Pancreas (tissue), 10 donors: Measurements from ENCODE around the gene ATG9A. TPM values are rescaled to one million over a fixed set of nuclear protein-coding genes. Genes with fewer than 3 reads are reported as not detected.

Source experiments
- ATAC-seq, 4 donors: fragments of 200-7000 bp; cut with Tn5 transposase; one replicate each; pipeline versions ENCODE4 v1.8.0 to v1.9.1; 2020; ENCODE audit warnings: mild to moderate bottlenecking in 4 of 4, moderate library complexity in 4 of 4
- DNase-seq, 6 donors: peaks; one replicate each; pipeline ENCODE4 v3.0.0-alpha.2; 2020
- FAIRE-seq: peaks from 2 replicates; lab custom pipeline; 2012; peaks lifted over from hg19 to GRCh38; lab: Jason Lieb, UNC
- H3K27ac ChIP-seq, 4 donors: fragments of 200-600 bp; sonication (generic); 1 replicate in 3 of 4; 2 replicates in 1 of 4; pipeline versions ENCODE4 v1.5.0 to v1.8.0; 2020
- H3K27me3 ChIP-seq, 4 donors: fragments of 200-600 bp; one replicate each; pipeline ENCODE4 v1.8.0; 2021
- H3K36me3 ChIP-seq, 3 donors: fragments of 200-600 bp; sonication (generic) in 1 of 3; one replicate each; pipeline versions ENCODE4 v1.5.0 to v1.8.0; 2020 to 2021
- H3K4me1 ChIP-seq, 3 donors: fragments of 200-600 bp; one replicate each; pipeline ENCODE4 v1.8.0; 2021
- H3K4me3 ChIP-seq, 4 donors: fragments of 200-600 bp; sonication (generic) in 2 of 4; one replicate each; pipeline versions ENCODE4 v1.5.0 to v1.8.0; 2020 to 2021
- H3K9me3 ChIP-seq, 4 donors: fragments of 200-600 bp; one replicate each; pipeline ENCODE4 v1.8.0; 2021
- WGBS, 2 donors: extraction: QIAGEN DNeasy Blood & Tissue Kit; methylation state at CpG; one replicate each; pipeline ENCODE4 v1.1.7; 2013; 5-methylcytosine and 5-hydroxymethylcytosine counted together
- intact Hi-C, 3 donors: fragments of 100-400 bp; cut with DNase I; formaldehyde crosslinking; loops; one replicate each; pipeline versions ENCODE4 v1.11.1 to v1.14.2; 2022
- polyA plus RNA-seq, 2 donors: library from polyadenylated mRNA; stranded (reverse); fragments of 200-250 nt; gene quantifications; one replicate each; pipeline ENCODE4 v1.2.3, GENCODE V29; 2013
- total RNA-seq, 6 donors: library from RNA; stranded (reverse); fragmentation: NEBNext Ultra II Directional in 4 of 6; extraction: Animal tissue kit (Norgen Biotek cat#: 25700) in 4 of 6; gene quantifications; one replicate each; pipeline versions ENCODE4 v1.2.1 to v1.2.4, GENCODE V29; 2021 to 2023
- TF ChIP-seq, protein P1 (sequence below), 4 donors: fragments of 200-600 bp; sonication (generic) in 3 of 4; IDR thresholded peaks; one replicate each; pipeline versions ENCODE4 v1.5.0 to v1.8.0; 2021; ENCODE audit warnings: antibody characterized with exemption in 4 of 4
- donor health status: healthy with polysubstance abuse.
- donor health status: DM: no; HTN: no; CAD: no; lungs with moderate emphysema.
- donor health status: DM: no; HTN: no; CAD: no.
- donor health status: control.
- donor health status: control.
- donor health status: Bipolar disorder and iron deficiency.
- donor health status: DM: yes; HTN: yes; CAD: no.
- donor health status: DM: no; HTN: no; CAD: no.
- donor health status: DM: no; HTN: no; CAD: no.
- donor health status: DM: yes; HTN: yes; CAD: no.

Gene ATG9A, protein sequence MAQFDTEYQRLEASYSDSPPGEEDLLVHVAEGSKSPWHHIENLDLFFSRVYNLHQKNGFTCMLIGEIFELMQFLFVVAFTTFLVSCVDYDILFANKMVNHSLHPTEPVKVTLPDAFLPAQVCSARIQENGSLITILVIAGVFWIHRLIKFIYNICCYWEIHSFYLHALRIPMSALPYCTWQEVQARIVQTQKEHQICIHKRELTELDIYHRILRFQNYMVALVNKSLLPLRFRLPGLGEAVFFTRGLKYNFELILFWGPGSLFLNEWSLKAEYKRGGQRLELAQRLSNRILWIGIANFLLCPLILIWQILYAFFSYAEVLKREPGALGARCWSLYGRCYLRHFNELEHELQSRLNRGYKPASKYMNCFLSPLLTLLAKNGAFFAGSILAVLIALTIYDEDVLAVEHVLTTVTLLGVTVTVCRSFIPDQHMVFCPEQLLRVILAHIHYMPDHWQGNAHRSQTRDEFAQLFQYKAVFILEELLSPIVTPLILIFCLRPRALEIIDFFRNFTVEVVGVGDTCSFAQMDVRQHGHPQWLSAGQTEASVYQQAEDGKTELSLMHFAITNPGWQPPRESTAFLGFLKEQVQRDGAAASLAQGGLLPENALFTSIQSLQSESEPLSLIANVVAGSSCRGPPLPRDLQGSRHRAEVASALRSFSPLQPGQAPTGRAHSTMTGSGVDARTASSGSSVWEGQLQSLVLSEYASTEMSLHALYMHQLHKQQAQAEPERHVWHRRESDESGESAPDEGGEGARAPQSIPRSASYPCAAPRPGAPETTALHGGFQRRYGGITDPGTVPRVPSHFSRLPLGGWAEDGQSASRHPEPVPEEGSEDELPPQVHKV
- total RNA-seq (10 to 100 TPM; 17.7 to 25.5 (median 20.5) TPM), polyA plus RNA-seq (10 to 100 TPM; 12.1 to 19.2 TPM)

DNA sequence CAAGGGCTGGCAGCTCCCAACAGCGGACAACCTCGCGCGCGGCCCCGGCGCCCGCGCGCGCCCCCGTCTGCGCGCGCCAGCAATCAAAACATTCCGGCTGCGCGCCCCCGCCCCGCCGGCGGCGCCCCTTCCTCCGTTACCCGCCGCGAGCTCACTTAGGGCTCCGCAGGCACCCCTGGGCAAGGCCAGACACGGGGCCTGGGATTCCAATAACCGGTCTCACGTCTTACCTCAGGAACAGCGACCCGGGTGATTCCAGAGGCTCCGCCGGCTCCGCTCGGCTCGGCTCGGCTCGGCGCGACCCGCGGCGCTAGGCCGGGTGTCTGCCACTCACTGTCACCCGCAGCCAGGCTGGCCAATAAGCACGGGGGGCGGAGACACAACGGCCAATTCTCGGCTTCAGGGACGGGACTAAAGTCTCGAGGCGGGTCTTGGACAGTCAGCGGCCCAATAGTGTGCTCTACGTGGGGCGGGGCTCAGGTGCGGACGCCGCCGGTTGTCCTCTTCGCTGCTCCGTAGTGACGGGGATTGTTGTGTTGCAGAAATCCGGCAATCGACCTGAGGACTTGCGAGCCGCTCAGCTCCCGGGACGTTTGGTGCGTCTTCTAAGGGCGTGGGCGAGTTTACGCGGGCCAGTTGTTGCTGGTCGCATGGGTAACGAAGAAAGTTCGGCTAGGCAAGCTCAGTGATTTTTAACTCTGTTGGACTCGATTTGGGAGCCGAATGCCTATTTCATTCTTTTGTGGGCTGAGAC is at the start of gene ATG9A, which contains the start of gene ANKZF1:
ATG9A (minus strand) TSS at position 332 of the 754 bp plus-strand sequence. CDS start 1,612 bp downstream, outside the sequence.
ANKZF1 (plus strand) TSS at position 502 of the 754 bp plus-strand sequence. CDS start 452 bp downstream, outside the sequence.
- H3K36me3 ChIP-seq: peaks cover 3 to 40% (median 28%) of the 10 kb centered on the region in 3 donors
- TF ChIP-seq, protein P1, sequence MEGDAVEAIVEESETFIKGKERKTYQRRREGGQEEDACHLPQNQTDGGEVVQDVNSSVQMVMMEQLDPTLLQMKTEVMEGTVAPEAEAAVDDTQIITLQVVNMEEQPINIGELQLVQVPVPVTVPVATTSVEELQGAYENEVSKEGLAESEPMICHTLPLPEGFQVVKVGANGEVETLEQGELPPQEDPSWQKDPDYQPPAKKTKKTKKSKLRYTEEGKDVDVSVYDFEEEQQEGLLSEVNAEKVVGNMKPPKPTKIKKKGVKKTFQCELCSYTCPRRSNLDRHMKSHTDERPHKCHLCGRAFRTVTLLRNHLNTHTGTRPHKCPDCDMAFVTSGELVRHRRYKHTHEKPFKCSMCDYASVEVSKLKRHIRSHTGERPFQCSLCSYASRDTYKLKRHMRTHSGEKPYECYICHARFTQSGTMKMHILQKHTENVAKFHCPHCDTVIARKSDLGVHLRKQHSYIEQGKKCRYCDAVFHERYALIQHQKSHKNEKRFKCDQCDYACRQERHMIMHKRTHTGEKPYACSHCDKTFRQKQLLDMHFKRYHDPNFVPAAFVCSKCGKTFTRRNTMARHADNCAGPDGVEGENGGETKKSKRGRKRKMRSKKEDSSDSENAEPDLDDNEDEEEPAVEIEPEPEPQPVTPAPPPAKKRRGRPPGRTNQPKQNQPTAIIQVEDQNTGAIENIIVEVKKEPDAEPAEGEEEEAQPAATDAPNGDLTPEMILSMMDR (IDR thresholded peaks at IDR 0.05): no peak
- FAIRE-seq (peak; percentile 67), DNase-seq (peak; percentile 92 to 99 (median 99)), ATAC-seq (peak; percentile 96 to 98 (median 97))
- H3K4me1 ChIP-seq: peaks cover 12 to 21% (median 16%) of the 10 kb centered on the region in 3 donors
- H3K4me3 ChIP-seq: peak within 1 kb of the TSS; percentile 58 to 89 (median 76)
- H3K27me3 ChIP-seq: no peaks in the 10 kb centered on the region
- no peaks in the 10 kb centered on the region for H3K9me3 ChIP-seq
- H3K27ac ChIP-seq: peak within 1 kb of the TSS; percentile 91 to 95 (median 92)
- intact Hi-C loops: no loop called here
- 0% methylated on average over 57 to 80 of the region's 80 CpGs for WGBS, 2 donors

DNA sequence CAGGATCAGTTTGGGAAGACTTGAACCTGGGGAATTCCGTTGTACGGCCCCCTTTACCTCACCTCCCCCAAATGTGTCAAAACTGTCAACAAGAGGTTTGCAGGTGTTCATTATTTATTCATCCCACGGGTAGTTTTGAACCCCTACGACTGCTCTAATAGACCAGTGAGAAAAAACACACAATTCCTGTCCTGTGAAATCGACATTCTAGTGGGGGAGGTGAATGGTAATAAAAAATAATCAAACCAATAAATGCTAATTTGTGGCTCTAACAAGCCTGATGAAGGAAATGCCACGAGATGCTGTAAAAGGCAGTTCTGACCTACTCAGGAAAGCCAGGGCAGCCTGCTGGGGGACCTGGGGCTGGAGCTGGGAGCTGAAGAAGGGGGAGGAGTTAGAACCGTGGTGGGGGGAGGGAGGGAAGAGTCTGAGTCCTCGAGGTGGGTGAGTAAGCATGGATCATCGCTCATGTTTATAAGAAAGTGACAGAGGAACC is 49.3 kb upstream of the ATG9A start:
- Histone ChIP-seq H3K9me3 (no peaks in the 10 kb centered on the region), H3K27ac (peak overlapping the region; percentile 92 to 98 (median 98)), H3K4me1 (peaks cover 7 to 18% (median 9%) of the 10 kb centered on the region in 3 donors), H3K4me3 (peak overlapping the region in 3 of 4 donors; percentile 69 to 85 (median 78)), H3K36me3 (peaks cover 0 to 15% (median 0%) of the 10 kb centered on the region in 3 donors), H3K27me3 (no peaks in the 10 kb centered on the region)
- ATAC-seq: peak; percentile 1 to 73 (median 48)
- TF ChIP-seq, protein P1 (IDR thresholded peaks at IDR 0.05): no peak
- 4 to 5% methylated on average over 9 of the region's 9 CpGs for WGBS, 2 donors
- no peak for DNase-seq
- intact Hi-C loops: no loop called here
- FAIRE-seq: peak; percentile 86

DNA sequence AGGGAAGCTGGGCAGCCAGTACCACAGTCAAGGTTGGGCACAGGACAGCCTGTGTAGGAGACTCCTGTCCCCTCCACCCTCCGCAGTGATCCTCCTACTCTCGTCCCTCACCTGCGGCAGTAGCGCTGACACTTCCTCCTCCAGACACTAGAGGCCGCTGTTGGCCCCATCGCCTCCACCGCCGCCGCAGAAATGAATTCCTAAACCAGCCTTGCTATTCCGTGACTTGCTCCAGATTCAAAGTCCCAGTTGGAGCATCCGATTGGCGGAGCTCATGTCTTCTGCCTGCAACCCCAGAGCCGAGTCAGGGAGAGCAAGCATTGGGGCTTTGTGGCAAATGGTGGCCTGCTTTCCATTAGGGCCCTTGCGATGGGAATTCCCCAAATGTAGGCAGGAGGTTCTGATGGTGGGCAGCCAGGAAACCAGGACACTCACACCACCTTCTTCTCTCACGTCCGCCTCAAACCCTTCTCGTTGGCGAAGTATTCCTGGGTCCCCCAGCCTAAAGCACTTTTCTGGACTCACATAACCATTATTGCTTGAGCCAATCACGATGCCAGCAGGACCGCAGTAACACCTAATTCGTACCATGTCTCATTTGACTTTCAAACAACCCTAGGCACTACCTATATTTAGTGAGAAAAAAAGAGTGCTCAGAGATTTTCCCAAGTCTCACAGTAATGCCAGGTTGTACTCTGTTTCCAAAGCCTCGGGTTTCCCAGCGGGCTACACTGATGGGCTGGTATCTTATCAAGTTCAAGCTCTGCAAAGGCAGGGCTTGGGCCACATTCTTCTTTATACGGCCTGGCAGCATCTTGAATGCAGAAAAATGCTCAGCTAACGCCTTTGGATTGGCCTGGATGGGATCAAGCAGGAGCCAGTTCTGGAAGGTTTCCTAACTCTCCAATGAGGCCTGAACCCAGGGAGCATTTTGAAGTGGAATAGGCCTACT is 48.5 kb upstream of the ATG9A start:
- intact Hi-C loops: no loop called here
- H3K27ac ChIP-seq: peak overlapping the region; percentile 92 to 98 (median 98)

More for the DNA sequence above, 48.5 kb upstream of the ATG9A start:
- Histone ChIP-seq H3K9me3 (no peaks in the 10 kb centered on the region), H3K4me1 (peaks cover 7 to 18% (median 9%) of the 10 kb centered on the region in 3 donors), H3K27me3 (no peaks in the 10 kb centered on the region), H3K4me3 (peak overlapping the region in 2 of 4 donors; percentile 14 to 78), H3K36me3 (peaks cover 0 to 13% (median 0%) of the 10 kb centered on the region in 3 donors)
- ATAC-seq (peak; percentile 47 to 76 (median 62)), DNase-seq (peak; percentile 70 to 90 (median 83)), FAIRE-seq (no peak)
- WGBS, 2 donors: 26% methylated on average over 25 of the region's 25 CpGs
- TF ChIP-seq, protein P1 (IDR thresholded peaks at IDR 0.05): peak; percentile 95 to 99 (median 98)
